GM13976 (cell line): ENCODE results near the gene LRRC37B.
A peak's percentile ranks its signal among the peaks of the same experiment; 100 is the strongest.
"Not testable (repeated sequence)": the region's sequence is repeated elsewhere in the genome, so short reads cannot be mapped to it uniquely, and the experiment has no call there.

ENCODE experiments used
- DNase-seq: peaks from one replicate; pipeline ENCODE4 v3.0.0; 2012; ENCODE audit warnings: low spot score
- in situ Hi-C: fragments of 300-500 bp; cut with MboI; formaldehyde crosslinking; loops from one replicate; pipeline ENCODE4 v1.12.0; 2022; ENCODE audit warnings: low sequenced_read_pairs, mixed read lengths, inconsistent platforms; ENCODE audit not compliant: unreplicated experiment
- TF ChIP-seq, protein P1 (sequence below): IDR thresholded peaks from 2 replicates; pipeline ENCODE4 v1.5.1; 2012; ENCODE audit warnings: borderline replicate concordance, mild to moderate bottlenecking; ENCODE audit not compliant: insufficient read depth; ENCODE audit errors: extremely low read depth, missing control alignments, control extremely low read depth

The LRRC37B gene

GRCh38 chr17:32006957-32007462, at the start of gene LRRC37B:
Gene LRRC37B, plus strand, starts transcription at chr17:32007383. Its CDS starts 14,010 bp downstream, at chr17:32021393.
- TF ChIP-seq, protein P1, sequence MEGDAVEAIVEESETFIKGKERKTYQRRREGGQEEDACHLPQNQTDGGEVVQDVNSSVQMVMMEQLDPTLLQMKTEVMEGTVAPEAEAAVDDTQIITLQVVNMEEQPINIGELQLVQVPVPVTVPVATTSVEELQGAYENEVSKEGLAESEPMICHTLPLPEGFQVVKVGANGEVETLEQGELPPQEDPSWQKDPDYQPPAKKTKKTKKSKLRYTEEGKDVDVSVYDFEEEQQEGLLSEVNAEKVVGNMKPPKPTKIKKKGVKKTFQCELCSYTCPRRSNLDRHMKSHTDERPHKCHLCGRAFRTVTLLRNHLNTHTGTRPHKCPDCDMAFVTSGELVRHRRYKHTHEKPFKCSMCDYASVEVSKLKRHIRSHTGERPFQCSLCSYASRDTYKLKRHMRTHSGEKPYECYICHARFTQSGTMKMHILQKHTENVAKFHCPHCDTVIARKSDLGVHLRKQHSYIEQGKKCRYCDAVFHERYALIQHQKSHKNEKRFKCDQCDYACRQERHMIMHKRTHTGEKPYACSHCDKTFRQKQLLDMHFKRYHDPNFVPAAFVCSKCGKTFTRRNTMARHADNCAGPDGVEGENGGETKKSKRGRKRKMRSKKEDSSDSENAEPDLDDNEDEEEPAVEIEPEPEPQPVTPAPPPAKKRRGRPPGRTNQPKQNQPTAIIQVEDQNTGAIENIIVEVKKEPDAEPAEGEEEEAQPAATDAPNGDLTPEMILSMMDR = peak; percentile 98
- peak; percentile 91 for DNase-seq
- in situ Hi-C loops = loop anchor here (25.0 kb wide), 1 partner anchor 130 kb away; the partner anchor contains the start of gene RHOT1

- in situ Hi-C loops, DNase-seq: not testable (repeated sequence)
Observed at GRCh38 chr17:31964131-31964530, 43.1 kb upstream of the LRRC37B start.

GRCh38 chr17:31967648-31968047, 39.5 kb upstream of the LRRC37B start:
- TF ChIP-seq, protein P1 = no peak

DNA sequence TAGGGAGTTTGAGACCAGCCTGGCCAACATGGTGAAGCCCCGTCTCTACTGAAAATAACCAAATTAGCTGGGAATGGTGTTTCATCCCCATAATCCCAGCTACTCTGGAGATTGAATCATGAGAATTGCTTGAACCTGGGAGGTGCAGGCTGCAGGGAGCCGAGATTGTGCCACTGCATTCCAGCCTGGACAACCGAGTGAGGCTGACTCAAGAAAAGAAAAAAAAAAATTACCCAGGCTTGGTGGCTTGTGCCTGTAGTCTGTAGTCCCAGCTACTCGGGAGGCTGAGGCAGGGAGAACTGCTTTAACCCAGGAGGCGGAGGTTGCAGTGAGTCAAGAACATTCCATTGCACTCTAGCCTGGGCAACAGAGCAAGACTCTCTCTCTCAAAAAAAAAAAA, 36.8 kb upstream of the LRRC37B start:
- in situ Hi-C loops, DNase-seq: not testable (repeated sequence)

More at GRCh38 chr17:31967648-31968047, 39.5 kb upstream of the LRRC37B start:
- in situ Hi-C loops = no loop called here
- no peak for DNase-seq

DNA sequence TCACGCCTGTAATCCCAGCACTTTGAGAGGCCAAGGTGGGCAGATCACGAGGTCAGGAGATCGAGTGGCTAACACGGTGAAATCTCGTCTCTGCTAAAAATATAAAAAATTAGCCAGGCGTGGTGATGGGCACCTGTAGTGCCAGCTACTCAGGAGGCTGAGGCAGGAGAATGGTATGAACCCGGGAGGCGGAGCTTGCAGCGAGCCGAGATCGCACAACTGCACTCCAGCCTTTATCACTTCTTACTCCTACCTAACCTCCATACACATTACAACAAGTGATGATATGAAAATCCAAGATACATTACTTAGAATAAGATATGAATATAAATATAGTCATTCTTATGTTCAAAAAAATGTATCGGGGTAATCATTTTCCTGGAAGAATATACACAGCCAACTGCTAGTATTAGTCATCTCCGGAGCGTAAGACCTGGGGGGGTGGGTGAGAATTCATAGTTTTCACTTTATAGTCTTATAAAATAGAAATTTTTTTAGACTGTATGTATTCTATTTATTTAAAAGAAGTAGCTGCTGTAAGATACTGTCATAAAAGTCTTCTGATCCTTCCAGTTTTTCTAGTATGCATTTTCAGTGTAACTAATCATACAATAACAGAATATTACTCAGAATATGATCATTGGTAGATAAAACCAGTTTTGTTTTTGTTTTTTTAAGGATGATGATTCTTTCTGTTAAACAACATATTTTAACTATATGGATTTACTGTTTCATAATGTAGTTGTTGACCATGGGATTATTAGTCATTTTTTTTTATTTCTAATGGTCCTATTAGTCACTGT, 32.7 kb upstream of the LRRC37B start:
- in situ Hi-C loops, DNase-seq: not testable (repeated sequence)

DNA sequence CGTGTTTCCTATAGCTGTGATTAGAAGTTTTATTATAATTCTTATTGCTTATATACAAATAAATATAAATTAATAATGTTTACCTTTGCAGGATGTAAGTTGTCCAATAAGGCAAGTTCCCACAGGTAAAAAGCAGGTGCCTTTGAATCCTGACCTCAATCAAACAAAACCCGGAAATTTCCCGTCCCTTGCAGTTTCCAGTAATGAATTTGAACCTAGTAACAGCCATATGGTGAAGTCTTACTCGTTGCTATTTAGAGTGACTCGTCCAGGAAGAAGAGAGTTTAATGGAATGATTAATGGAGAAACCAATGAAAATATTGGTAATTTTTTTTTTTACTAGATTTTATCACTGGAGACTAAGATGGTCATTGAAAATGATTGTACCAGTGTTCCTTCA, 31.8 kb upstream of the LRRC37B start:
- DNase-seq, in situ Hi-C loops: not testable (repeated sequence)

DNA sequence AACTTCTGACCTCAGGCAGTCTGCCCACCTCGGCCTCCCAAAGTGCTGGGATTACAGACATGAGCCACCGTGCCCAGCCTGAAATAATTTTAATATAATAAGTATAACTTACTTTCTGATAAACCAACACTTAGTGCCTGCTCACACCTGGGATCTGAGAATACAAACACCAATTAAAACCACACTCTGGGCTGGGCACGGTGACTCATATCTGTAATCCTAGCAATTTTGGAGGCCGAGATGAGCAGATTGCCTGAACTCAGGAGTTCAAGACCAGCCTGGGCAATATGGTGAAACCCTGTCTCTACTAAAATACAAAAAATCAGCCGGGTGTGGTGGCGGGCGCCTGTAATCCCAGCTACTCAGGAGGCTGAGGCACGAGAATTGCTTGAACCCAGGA, 15.4 kb upstream of the LRRC37B start:
- in situ Hi-C loops, DNase-seq: not testable (repeated sequence)

GRCh38 chr17:31997005-31997404, 10.2 kb upstream of the LRRC37B start:
- no peak for DNase-seq
- TF ChIP-seq, protein P1 = no peak
- in situ Hi-C loops = no loop called here

GRCh38 chr17:32007463-32008298, 498 bp downstream of the LRRC37B start:
- in situ Hi-C loops = loop anchor here (25.0 kb wide), 1 partner anchor 130 kb away; the partner anchor contains the start of gene RHOT1
- DNase-seq = peak; percentile 59
- TF ChIP-seq, protein P1 = no peak
